Measurements from ENCODE around the gene VSIR.
A peak's percentile ranks its signal among the peaks of the same experiment; 100 is the strongest.

VSIR gene

GRCh38 chr10:71774916-71775702 is 1.8 kb upstream of the VSIR start:
- no peak overlapping the region for H3K4me3 ChIP-seq (ENCODE audit: low read length)
- TF ChIP-seq, protein P1, sequence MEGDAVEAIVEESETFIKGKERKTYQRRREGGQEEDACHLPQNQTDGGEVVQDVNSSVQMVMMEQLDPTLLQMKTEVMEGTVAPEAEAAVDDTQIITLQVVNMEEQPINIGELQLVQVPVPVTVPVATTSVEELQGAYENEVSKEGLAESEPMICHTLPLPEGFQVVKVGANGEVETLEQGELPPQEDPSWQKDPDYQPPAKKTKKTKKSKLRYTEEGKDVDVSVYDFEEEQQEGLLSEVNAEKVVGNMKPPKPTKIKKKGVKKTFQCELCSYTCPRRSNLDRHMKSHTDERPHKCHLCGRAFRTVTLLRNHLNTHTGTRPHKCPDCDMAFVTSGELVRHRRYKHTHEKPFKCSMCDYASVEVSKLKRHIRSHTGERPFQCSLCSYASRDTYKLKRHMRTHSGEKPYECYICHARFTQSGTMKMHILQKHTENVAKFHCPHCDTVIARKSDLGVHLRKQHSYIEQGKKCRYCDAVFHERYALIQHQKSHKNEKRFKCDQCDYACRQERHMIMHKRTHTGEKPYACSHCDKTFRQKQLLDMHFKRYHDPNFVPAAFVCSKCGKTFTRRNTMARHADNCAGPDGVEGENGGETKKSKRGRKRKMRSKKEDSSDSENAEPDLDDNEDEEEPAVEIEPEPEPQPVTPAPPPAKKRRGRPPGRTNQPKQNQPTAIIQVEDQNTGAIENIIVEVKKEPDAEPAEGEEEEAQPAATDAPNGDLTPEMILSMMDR (conservative IDR thresholded peaks at IDR 0.05; ENCODE audit: low read depth, low read length): no peak
- no peak for DNase-seq (ENCODE audit: low read depth)

GRCh38 chr10:71772832-71773220 is 494 bp downstream of the VSIR start:
- TF ChIP-seq, protein P1 (conservative IDR thresholded peaks at IDR 0.05; ENCODE audit: low read depth, low read length): no peak
- no peak for DNase-seq (ENCODE audit: low read depth)
- peak overlapping the region; percentile 56 for H3K4me3 ChIP-seq (ENCODE audit: low read length)

GRCh38 chr10:71771821-71772617 is 1.3 kb downstream of the VSIR start:
- no peak for DNase-seq (ENCODE audit: low read depth)
- TF ChIP-seq, protein P1 (conservative IDR thresholded peaks at IDR 0.05; ENCODE audit: low read depth, low read length): no peak
- H3K4me3 ChIP-seq (ENCODE audit: low read length): no peak overlapping the region

- DNase-seq (ENCODE audit: low read depth): no peak
- H3K4me3 ChIP-seq (ENCODE audit: low read length): no peak overlapping the region
- TF ChIP-seq, protein P1 (conservative IDR thresholded peaks at IDR 0.05; ENCODE audit: low read depth, low read length): no peak
Observed at GRCh38 chr10:71771204-71771603, 2.1 kb downstream of the VSIR start.

DNA sequence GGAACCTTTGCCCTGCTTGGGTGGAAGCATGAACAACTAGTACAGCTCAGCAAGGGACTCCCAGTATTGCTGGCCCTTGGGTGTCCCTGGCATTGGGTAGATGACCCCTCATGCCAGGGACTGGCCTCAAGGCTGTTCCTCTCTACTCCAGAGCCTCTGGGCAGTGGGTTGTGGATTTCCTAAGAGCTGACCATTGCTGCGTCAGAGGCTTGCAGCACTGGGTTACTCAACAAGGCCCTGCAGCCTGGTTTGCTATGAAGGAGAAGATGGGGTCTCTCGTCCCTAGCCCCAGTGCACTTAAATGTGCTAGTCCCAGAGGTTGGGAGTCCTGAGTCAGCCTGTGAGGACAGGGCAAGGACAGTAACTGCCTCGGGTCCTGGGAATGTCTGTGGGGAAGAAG is 2.5 kb downstream of the VSIR start:
- TF ChIP-seq, protein P1 (conservative IDR thresholded peaks at IDR 0.05; ENCODE audit: low read depth, low read length): no peak
- DNase-seq (ENCODE audit: low read depth): no peak
- H3K4me3 ChIP-seq (ENCODE audit: low read length): no peak overlapping the region

- DNase-seq (ENCODE audit: low read depth): peak; percentile 54
- no peak overlapping the region for H3K4me3 ChIP-seq (ENCODE audit: low read length)
- TF ChIP-seq, protein P1 (conservative IDR thresholded peaks at IDR 0.05; ENCODE audit: low read depth, low read length): no peak
Observed at GRCh38 chr10:71770255-71770654, 3.1 kb downstream of the VSIR start.
